ENCODE measurements around the gene ACO2.

- TF ChIP-seq, protein P1, sequence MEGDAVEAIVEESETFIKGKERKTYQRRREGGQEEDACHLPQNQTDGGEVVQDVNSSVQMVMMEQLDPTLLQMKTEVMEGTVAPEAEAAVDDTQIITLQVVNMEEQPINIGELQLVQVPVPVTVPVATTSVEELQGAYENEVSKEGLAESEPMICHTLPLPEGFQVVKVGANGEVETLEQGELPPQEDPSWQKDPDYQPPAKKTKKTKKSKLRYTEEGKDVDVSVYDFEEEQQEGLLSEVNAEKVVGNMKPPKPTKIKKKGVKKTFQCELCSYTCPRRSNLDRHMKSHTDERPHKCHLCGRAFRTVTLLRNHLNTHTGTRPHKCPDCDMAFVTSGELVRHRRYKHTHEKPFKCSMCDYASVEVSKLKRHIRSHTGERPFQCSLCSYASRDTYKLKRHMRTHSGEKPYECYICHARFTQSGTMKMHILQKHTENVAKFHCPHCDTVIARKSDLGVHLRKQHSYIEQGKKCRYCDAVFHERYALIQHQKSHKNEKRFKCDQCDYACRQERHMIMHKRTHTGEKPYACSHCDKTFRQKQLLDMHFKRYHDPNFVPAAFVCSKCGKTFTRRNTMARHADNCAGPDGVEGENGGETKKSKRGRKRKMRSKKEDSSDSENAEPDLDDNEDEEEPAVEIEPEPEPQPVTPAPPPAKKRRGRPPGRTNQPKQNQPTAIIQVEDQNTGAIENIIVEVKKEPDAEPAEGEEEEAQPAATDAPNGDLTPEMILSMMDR (IDR thresholded peaks at IDR 0.05): no peak
- TF ChIP-seq REST (IDR thresholded peaks at IDR 0.05; ENCODE audit: insufficient read depth in 1 of 2, low read depth in 2 of 2, low read length in 1 of 2) (no peak), POLR2AphosphoS5 (IDR thresholded peaks at IDR 0.05; ENCODE audit: low read depth, low read length) (no peak)
These were observed 101.3 kb downstream of the ACO2 start for GRCh38 chr22:41570221-41570620.
